Cardiac fibroblast (primary cell): ENCODE results near the gene NME7.
A peak's percentile ranks its signal among the peaks of the same experiment; 100 is the strongest.

Source experiments
- DNase-seq, 2 donors: peaks; one replicate each; pipeline versions ENCODE4 v3.0.0 to v3.0.0-alpha.2; 2010; ENCODE audit warnings: low read depth in 2 of 2
- H3K4me3 ChIP-seq, 2 donors: replicated peaks in 1 of 2; 1 replicate in 1 of 2; 2 replicates in 1 of 2; pipeline ENCODE4 v1.5.1; 2011; ENCODE audit warnings: low read depth in 2 of 2, low read length in 2 of 2, mild to moderate bottlenecking in 2 of 2, moderate library complexity in 1 of 2
- CTCF ChIP-seq: IDR thresholded peaks from one replicate; pipeline ENCODE4 v1.5.1; 2011; ENCODE audit warnings: low read depth, mild to moderate bottlenecking, low read length, inconsistent platforms

Gene NME7

DNA sequence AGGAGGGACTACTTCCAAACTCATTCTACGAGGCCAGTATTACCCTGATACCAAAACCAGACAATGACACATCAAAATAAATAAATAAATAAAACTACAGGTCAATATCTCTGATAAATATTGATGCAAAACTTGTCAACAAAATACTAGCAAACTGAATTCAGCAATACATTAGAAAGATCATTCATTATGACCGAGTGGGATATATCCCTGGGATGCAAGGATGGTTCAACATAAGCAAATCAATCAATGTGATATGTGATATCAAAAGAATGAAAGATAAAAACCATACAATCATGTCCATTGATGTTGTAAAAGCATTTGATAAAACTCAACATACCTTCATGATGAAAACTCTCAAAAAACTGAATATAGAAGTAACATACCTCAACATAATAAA is 36.7 kb downstream of the NME7 start:
- TF ChIP-seq CTCF = no peak
- DNase-seq = no peak
- no peak overlapping the region for H3K4me3 ChIP-seq

- no peak for TF ChIP-seq CTCF
- DNase-seq = no peak
- H3K4me3 ChIP-seq = no peak overlapping the region
These were observed 38.2 kb downstream of the NME7 start for GRCh38 chr1:169329383-169329782.

DNA sequence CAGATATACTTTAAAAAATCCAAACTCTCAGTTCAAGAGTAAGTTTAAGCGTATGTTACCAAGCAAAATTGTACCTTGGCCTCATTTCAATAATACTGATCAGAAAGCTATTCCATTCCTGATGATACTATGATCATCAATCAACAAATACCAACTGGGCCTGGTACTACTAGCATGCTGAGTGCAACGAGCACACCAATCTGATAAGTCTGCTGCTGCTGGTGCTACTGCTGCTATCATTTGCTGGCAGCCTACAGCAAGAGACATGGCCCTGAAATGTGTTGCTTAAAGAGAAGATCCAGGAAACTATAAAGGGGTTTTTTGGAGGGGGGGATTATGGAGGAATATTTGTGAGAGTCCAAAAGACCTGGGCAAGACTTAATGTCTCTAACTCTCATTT is 39.7 kb downstream of the NME7 start:
- H3K4me3 ChIP-seq = no peak overlapping the region
- no peak for DNase-seq
- TF ChIP-seq CTCF = no peak

DNA sequence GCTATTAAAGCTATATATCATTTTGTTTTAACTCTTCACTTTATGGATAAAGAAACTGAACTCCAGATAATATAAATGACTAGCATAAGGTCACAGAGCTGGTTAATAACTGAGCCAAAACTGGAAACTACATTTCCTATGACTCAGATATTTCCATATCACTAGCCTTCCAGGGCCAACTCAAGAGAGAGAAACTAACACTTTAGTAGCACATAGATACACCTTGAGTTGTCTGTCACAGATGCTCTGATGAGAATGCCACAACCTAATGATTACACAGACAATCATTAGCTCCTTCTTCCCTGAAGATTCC is 40.7 kb downstream of the NME7 start:
- H3K4me3 ChIP-seq = no peak overlapping the region
- no peak for TF ChIP-seq CTCF
- DNase-seq = peak; percentile 37 to 51

- no peak for DNase-seq
- no peak for TF ChIP-seq CTCF
- H3K4me3 ChIP-seq = no peak overlapping the region
These were observed 41.2 kb downstream of the NME7 start for GRCh38 chr1:169326261-169326955.

- H3K4me3 ChIP-seq = no peak overlapping the region
- TF ChIP-seq CTCF = no peak
- DNase-seq = no peak
These were observed 42.5 kb downstream of the NME7 start for GRCh38 chr1:169325117-169325516.

GRCh38 chr1:169322138-169322537 is 45.5 kb downstream of the NME7 start:
- DNase-seq = no peak
- H3K4me3 ChIP-seq = no peak overlapping the region
- no peak for TF ChIP-seq CTCF
